Regular cardiac myocyte (primary cell): ENCODE data around the gene ORC5. TPM values are rescaled to one million over a fixed set of nuclear protein-coding genes. Genes with fewer than 3 reads are reported as not detected.

Experiments
- total RNA-seq: library from RNA; depleted of rRNA; stranded (reverse); fragments of >200 nt; gene quantifications from 2 replicates; pipeline ENCODE4 v1.2.3, GENCODE V29; 2014

Gene ORC5
- total RNA-seq: 25.9 and 32.2 TPM in 2 replicates

DNA sequence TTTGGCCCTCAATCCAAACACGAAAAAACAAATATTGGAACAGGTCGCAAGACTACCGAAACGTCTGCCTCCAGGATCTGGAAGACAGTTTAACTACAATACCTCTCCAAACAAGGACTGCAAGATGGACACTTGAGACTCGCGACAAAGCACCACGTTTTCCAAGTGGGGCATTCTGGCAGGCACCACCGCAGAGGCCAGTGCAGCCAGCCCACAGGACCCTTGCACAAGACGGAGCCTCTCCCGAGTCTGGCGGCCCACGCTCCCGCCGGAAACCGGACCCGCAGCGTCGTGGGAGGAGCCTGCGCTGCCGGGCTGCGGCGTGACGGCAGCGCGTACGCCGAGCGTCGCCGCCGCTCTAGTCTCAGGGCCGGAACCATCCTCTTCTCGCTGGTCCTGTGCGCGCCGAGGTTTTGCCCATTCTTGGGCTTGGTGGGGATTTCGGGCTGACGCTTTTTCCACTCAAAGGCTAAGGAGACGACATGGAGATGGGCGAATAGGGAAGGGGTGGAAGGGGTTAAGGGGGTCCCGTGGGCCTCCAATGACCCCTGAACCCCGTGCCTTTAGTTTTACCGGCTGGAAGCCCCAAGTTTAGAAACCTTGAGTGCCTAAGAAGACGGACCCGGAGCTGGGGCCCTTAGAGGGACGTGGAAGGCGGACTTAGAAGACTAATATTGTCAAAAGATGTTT is at the start of gene ORC5:
Gene ORC5 (minus strand): TSS at position 283 of the 690 bp plus-strand sequence. CDS start 109 bp downstream, at position 174.

Other genes starting within 250 kb of the ORC5 start
- 20.0 and 94.7 TPM in 2 replicates for gene RELN, start 218.4 kb downstream of the ORC5 start, total RNA-seq
- not detected in 2 replicates for gene LHFPL3, start 120.6 kb upstream of the ORC5 start, total RNA-seq